ENCODE results near the gene MYOT. TPM values are rescaled to one million over a fixed set of nuclear protein-coding genes. Genes with fewer than 3 reads are reported as not detected.

MYOT gene
- total and polyA plus RNA-seq, 10 of the 15 experiments (the other 5 are each of a cell fraction or from before 2014, with no cell fraction given), result 0.15 to 1.5 (median 0.53) TPM; not detected in 5

DNA sequence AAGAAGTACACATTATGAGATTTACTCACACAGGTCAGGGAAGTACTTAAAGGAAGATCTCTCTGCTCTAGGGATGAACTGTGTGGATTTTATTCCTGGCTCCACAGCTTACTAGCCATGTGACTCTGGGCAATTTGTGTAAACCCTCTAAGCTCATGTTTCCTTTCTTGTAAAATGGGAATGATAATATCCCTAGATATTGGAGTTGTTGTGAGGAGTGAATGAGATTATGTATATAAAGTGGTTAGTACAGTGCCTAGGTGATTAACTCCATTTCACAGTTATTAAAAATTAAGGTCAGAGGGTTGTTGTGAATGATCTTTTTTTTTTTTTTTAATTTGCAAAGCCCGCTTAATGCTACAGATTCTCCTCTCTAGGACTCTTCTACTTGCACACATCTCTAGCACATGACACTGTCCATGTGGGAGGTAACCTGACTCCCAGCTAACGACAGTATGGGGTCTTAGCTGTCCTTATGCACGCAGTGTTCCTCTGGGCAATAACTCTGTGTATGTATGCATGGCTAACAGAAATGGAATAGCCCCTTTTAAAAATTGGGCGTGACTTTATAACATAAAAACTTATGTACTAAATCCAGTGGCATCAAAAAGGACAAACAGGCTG is 23.9 kb upstream of the MYOT start:
- ChIA-PET POLR2A (interaction anchor here (0.7 kb wide), 1 partner anchor 19 kb away, joined by 4 read pairs; no protein-coding TSS in a partner anchor), RAD21 (ENCODE audit: unreplicated experiment) (no interaction called here), SMC1A (ENCODE audit: uncharacterized antibody, unreplicated experiment) (no interaction called here), CTCF (interaction anchor here (1.0 kb wide), 1 partner anchor 102 kb away, joined by 3 read pairs; no protein-coding TSS in a partner anchor)
- DNase-seq (ENCODE audit: low read depth, low spot score) (no peak), FAIRE-seq (no peak), ATAC-seq (no peak)
- Histone ChIP-seq H4K20me1 (ENCODE audit: control insufficient read depth, insufficient read depth) (no peaks in the 10 kb centered on the region), H3K4me1 (ENCODE audit: control insufficient read depth, insufficient read depth, low read length) (peaks cover 17% of the 10 kb centered on the region), H3K27me3 (replicated peaks in 1 of 2; ENCODE audit: control insufficient read depth in 2 of 2, insufficient read depth in 2 of 2, low read length in 1 of 2) (no peaks in the 10 kb centered on the region), H3K4me2 (ENCODE audit: control insufficient read depth, insufficient read depth) (no peak overlapping the region), H2AFZ (ENCODE audit: control insufficient read depth, low read depth, low read length) (no peak overlapping the region), H3K27ac (ENCODE audit: control insufficient read depth, insufficient read depth) (no peak overlapping the region), H3K36me3 (ENCODE audit: control insufficient read depth in 2 of 2, insufficient read depth in 2 of 2, low read length in 1 of 2) (no peaks in the 10 kb centered on the region), H3K9ac (ENCODE audit: control insufficient read depth, insufficient read depth, low read length) (no peak overlapping the region), H3K9me3 (replicated peaks; ENCODE audit: control insufficient read depth, insufficient read depth, low read length) (no peaks in the 10 kb centered on the region; the same call in 2 of the 3 replicates), H3K79me2 (ENCODE audit: control insufficient read depth, insufficient read depth, low read length) (no peaks in the 10 kb centered on the region), H3K4me3 (no peak overlapping the region)
- in situ Hi-C loops (cut with MboI), result no loop called here
- no TSS peak for BruUV-seq (replicated peaks)
- WGBS (ENCODE audit: insufficient coverage, insufficient replicate concordance, low lambda C conversion rate, missing lambda C conversion rate), result 74% methylated on average over 4 of the region's 4 CpGs
- no peak for TF ChIP-seq IKZF2 (IDR thresholded peaks at IDR 0.05)
- TF ChIP-seq, protein P1, sequence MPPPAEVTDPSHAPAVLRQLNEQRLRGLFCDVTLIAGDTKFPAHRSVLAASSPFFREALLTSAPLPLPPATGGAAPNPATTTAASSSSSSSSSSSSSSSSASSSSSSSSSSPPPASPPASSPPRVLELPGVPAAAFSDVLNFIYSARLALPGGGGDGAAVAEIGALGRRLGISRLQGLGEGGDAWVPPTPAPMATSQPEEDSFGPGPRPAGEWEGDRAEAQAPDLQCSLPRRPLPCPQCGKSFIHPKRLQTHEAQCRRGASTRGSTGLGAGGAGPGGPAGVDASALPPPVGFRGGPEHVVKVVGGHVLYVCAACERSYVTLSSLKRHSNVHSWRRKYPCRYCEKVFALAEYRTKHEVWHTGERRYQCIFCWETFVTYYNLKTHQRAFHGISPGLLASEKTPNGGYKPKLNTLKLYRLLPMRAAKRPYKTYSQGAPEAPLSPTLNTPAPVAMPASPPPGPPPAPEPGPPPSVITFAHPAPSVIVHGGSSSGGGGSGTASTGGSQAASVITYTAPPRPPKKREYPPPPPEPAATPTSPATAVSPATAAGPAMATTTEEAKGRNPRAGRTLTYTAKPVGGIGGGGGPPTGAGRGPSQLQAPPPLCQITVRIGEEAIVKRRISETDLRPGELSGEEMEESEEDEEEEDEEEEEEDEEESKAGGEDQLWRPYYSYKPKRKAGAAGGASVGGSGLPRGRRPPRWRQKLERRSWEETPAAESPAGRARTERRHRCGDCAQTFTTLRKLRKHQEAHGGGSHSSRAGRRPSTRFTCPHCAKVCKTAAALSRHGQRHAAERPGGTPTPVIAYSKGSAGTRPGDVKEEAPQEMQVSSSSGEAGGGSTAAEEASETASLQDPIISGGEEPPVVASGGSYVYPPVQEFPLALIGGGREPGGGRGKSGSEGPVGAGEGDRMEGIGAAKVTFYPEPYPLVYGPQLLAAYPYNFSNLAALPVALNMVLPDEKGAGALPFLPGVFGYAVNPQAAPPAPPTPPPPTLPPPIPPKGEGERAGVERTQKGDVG (CRISPR knock-in tag; IDR thresholded peaks at IDR 0.05), result no peak
- intact Hi-C loops (cut with micrococcal nuclease; ENCODE audit: unreplicated experiment), result no loop called here

DNA sequence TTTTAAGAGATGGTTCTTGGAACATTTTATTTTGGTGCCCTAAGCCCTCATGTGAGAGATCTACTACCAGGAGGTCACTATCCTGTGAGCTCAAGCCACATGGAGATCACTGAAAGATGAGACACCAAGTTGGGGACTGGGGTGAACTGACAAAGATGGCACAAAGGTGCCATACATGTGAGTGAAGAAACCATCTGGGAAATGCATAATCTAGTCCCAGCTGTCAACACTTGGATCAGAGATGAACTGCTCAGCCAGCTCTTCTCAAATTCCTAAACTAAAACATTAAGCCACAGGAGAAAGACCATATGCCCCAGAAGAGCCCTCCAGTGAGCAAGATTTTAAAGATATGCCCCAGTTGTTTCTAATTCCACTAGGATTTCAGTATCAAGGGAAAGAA is 22.2 kb upstream of the MYOT start:
- SMC1A ChIA-PET (ENCODE audit: uncharacterized antibody, unreplicated experiment), result interaction anchor here (0.7 to 2.4 kb wide), 10 partner anchors 9 to 118 kb away, joined by 3 to 19 read pairs (median 6); partner anchors contain the start of gene PKD2L2
- no peak overlapping the region for H3K27ac ChIP-seq (ENCODE audit: control insufficient read depth, insufficient read depth)
- DNase-seq (ENCODE audit: low read depth, low spot score) (no peak), FAIRE-seq (no peak), ATAC-seq (no peak)
- H3K4me2 ChIP-seq (ENCODE audit: control insufficient read depth, insufficient read depth), result no peak overlapping the region
- intact Hi-C loops (cut with micrococcal nuclease; ENCODE audit: unreplicated experiment) (no loop called here), in situ Hi-C loops (cut with MboI) (no loop called here)
- H3K36me3 ChIP-seq (ENCODE audit: control insufficient read depth in 2 of 2, insufficient read depth in 2 of 2, low read length in 1 of 2), result no peaks in the 10 kb centered on the region
- POLR2A ChIA-PET, result interaction anchor here (0.6 to 1.2 kb wide), 3 partner anchors 181 to 1234 kb away, joined by 3 to 4 read pairs (median 4); no protein-coding TSS in a partner anchor
- no peaks in the 10 kb centered on the region for H3K79me2 ChIP-seq (ENCODE audit: control insufficient read depth, insufficient read depth, low read length)
- no peaks in the 10 kb centered on the region; the same call in 2 of the 3 replicates for H3K9me3 ChIP-seq (replicated peaks; ENCODE audit: control insufficient read depth, insufficient read depth, low read length)
- CTCF ChIA-PET, result interaction anchor here (0.6 to 4.6 kb wide), 7 partner anchors 9 to 185 kb away, joined by 3 to 26 read pairs (median 3); partner anchors contain the start of gene PKD2L2
- no peak overlapping the region for H3K9ac ChIP-seq (ENCODE audit: control insufficient read depth, insufficient read depth, low read length)
- no peaks in the 10 kb centered on the region for H3K27me3 ChIP-seq (replicated peaks in 1 of 2; ENCODE audit: control insufficient read depth in 2 of 2, insufficient read depth in 2 of 2, low read length in 1 of 2)
- H2AFZ ChIP-seq (ENCODE audit: control insufficient read depth, low read depth, low read length), result no peak overlapping the region
- no peaks in the 10 kb centered on the region for H4K20me1 ChIP-seq (ENCODE audit: control insufficient read depth, insufficient read depth)
- BruUV-seq (replicated peaks), result no TSS peak
- H3K4me1 ChIP-seq (ENCODE audit: control insufficient read depth, insufficient read depth, low read length), result peaks cover 17% of the 10 kb centered on the region
- RAD21 ChIA-PET (ENCODE audit: unreplicated experiment), result interaction anchor here (1.2 kb wide), 1 partner anchor 44 kb away, joined by 6 read pairs; the partner anchor contains the start of gene PKD2L2
- TF ChIP-seq PML (IDR thresholded peaks at IDR 0.05; ENCODE audit: low read length) (no peak), BMI1 (IDR thresholded peaks at IDR 0.05; ENCODE audit: borderline replicate concordance) (no peak), SRF (IDR thresholded peaks at IDR 0.05; ENCODE audit: low read depth in 2 of 2, low read length in 2 of 2) (no peak), TCF3 (IDR thresholded peaks at IDR 0.05; ENCODE audit: borderline replicate concordance, insufficient read depth, low read depth, low read length) (no peak), ZNF207 (IDR thresholded peaks at IDR 0.05; ENCODE audit: borderline replicate concordance) (no peak)
- no peak overlapping the region for H3K4me3 ChIP-seq
